GM10266 (cell line): ENCODE results near the gene COPRS.
"Not testable (repeated sequence)": the region's sequence is repeated elsewhere in the genome, so short reads cannot be mapped to it uniquely, and the experiment has no call there.

ENCODE experiments used
- DNase-seq: peaks from one replicate; pipeline ENCODE4 v3.0.0; 2012; ENCODE audit errors: extremely low spot score
- CTCF ChIP-seq: IDR thresholded peaks from 2 replicates; pipeline ENCODE4 v1.5.1; 2012; ENCODE audit warnings: mild to moderate bottlenecking, low read depth; ENCODE audit not compliant: control insufficient read depth, insufficient read depth; ENCODE audit errors: missing control alignments

COPRS gene

GRCh38 chr17:31835984-31836383 is 23.1 kb downstream of the COPRS start:
- DNase-seq, result no peak
- TF ChIP-seq CTCF, result no peak

GRCh38 chr17:31834448-31834847 is 24.6 kb downstream of the COPRS start:
- TF ChIP-seq CTCF, result no peak
- no peak for DNase-seq

- no peak for DNase-seq
- TF ChIP-seq CTCF, result no peak
These were observed 26.3 kb downstream of the COPRS start for GRCh38 chr17:31832746-31833145.

GRCh38 chr17:31830971-31831858 is 27.8 kb downstream of the COPRS start:
- no peak for TF ChIP-seq CTCF
- no peak for DNase-seq

GRCh38 chr17:31829649-31830048 is 29.4 kb downstream of the COPRS start:
- no peak for TF ChIP-seq CTCF
- DNase-seq, result no peak

GRCh38 chr17:31828955-31829354 is 30.1 kb downstream of the COPRS start:
- not testable (repeated sequence) for DNase-seq

GRCh38 chr17:31825961-31826691 is 32.9 kb downstream of the COPRS start:
- no peak for TF ChIP-seq CTCF
- DNase-seq, result no peak
